A673 (cell line): Measurements from ENCODE around the gene PGC. TPM values are rescaled to one million over a fixed set of nuclear protein-coding genes. Genes with fewer than 3 reads are reported as not detected.
A peak's percentile ranks its signal among the peaks of the same experiment; 100 is the strongest.

Experiments
- BruUV-seq: library from RNA; stranded (reverse); fragments of 400-500 nt; replicated peaks from 2 replicates; lab custom pipeline; 2021; lab: Mats Ljungman, UMichigan
- CTCF ChIA-PET: fragments of 300-600 bp; sonication (Branson Sonifier 250); formaldehyde crosslinking; loops from one replicate; lab custom pipeline; 2022; ENCODE audit warnings: antibody characterized with exemption; lab: Charles Lee
- POLR2A ChIA-PET: fragments of 300-600 bp; sonication (Branson Sonifier 250); formaldehyde crosslinking; loops from one replicate; lab custom pipeline; 2022; ENCODE audit warnings: antibody characterized with exemption; ENCODE audit not compliant: low non-redundant PET; lab: Charles Lee
- DNase-seq: peaks from one replicate; pipeline ENCODE4 v3.0.0-alpha.2; 2015; ENCODE audit warnings: low spot score
- H3K27ac ChIP-seq: fragments of 200-600 bp; sonication (generic); 2 replicates; pipeline ENCODE4 v1.5.1; 2016; ENCODE audit warnings: mixed run types, low read depth, mild to moderate bottlenecking, mixed read lengths, antibody characterized with exemption, low read length; ENCODE audit not compliant: poor library complexity, severe bottlenecking
- H3K27me3 ChIP-seq: fragments of 200-600 bp; sonication (generic); replicated peaks from 2 replicates; pipeline ENCODE4 v1.6.1; 2017; ENCODE audit warnings: mixed run types, low read depth, mild to moderate bottlenecking, mixed read lengths, antibody characterized with exemption, low read length; ENCODE audit not compliant: insufficient read depth, poor library complexity
- H3K36me3 ChIP-seq: fragments of 200-600 bp; sonication (generic); 2 replicates; pipeline ENCODE4 v1.6.1; 2016; ENCODE audit warnings: mixed run types, mild to moderate bottlenecking, mixed read lengths, antibody characterized with exemption, low read length; ENCODE audit not compliant: insufficient read depth, poor library complexity, severe bottlenecking
- H3K4me1 ChIP-seq: fragments of 200-600 bp; sonication (generic); 2 replicates; pipeline ENCODE4 v1.6.1; 2017; ENCODE audit warnings: mixed run types, mild to moderate bottlenecking, mixed read lengths, antibody characterized with exemption, low read length; ENCODE audit not compliant: insufficient read depth, poor library complexity, severe bottlenecking
- H3K4me3 ChIP-seq: fragments of 200-600 bp; sonication (generic); 2 replicates; pipeline ENCODE4 v1.5.1; 2016; ENCODE audit warnings: low read depth, mixed run types, mild to moderate bottlenecking, mixed read lengths, low read length; ENCODE audit not compliant: poor library complexity, severe bottlenecking
- H3K9me3 ChIP-seq: fragments of 200-600 bp; sonication (generic); 2 replicates; pipeline ENCODE4 v1.6.1; 2016; ENCODE audit warnings: mixed run types, low read depth, mild to moderate bottlenecking, mixed read lengths, antibody characterized with exemption, low read length; ENCODE audit not compliant: poor library complexity, severe bottlenecking
- CTCF ChIP-seq: fragments of 300-800, 200-600 bp; sonication (generic); conservative IDR thresholded peaks from 2 replicates; pipeline ENCODE4 v1.5.1; 2017; ENCODE audit warnings: low read depth, mild to moderate bottlenecking, antibody characterized with exemption, low read length, moderate library complexity, mixed read lengths
- EZH2 ChIP-seq: fragments of 200-600 bp; sonication (generic); IDR thresholded peaks from 2 replicates; pipeline ENCODE4 v1.6.1; 2017; ENCODE audit warnings: borderline replicate concordance, low read depth, mild to moderate bottlenecking, mixed read lengths, antibody characterized with exemption, low read length; ENCODE audit not compliant: poor library complexity, severe bottlenecking
- intact Hi-C: fragments of 100-400 bp; cut with micrococcal nuclease; formaldehyde crosslinking; loops from one replicate; pipeline ENCODE4 v1.10.0; 2022; ENCODE audit not compliant: unreplicated experiment
- total RNA-seq: library from RNA; stranded (reverse); gene quantifications from 2 replicates; pipeline ENCODE4 v1.2.3, GENCODE V29; 2021

The PGC gene
- total RNA-seq, 1 experiment from 2014 or later: not detected

GRCh38 chr6:41716516-41717391 is 30.4 kb downstream of the PGC start:
- H3K27me3 ChIP-seq: no peaks in the 10 kb centered on the region
- no peaks in the 10 kb centered on the region for H3K36me3 ChIP-seq
- peaks cover 30% of the 10 kb centered on the region for H3K4me1 ChIP-seq
- H3K9me3 ChIP-seq: no peaks in the 10 kb centered on the region
- BruUV-seq: no TSS peak
- H3K27ac ChIP-seq: peak overlapping the region; percentile 52
- DNase-seq: no peak
- ChIA-PET CTCF (interaction anchor here (0.6 kb wide), 1 partner anchor 35 kb away, joined by 4 read pairs; no protein-coding TSS in a partner anchor), POLR2A (no interaction called here)
- intact Hi-C loops: no loop called here
- H3K4me3 ChIP-seq: no peak overlapping the region
- TF ChIP-seq CTCF (no peak), EZH2 (no peak)

GRCh38 chr6:41715795-41716515 is 31.2 kb downstream of the PGC start:
- Histone ChIP-seq H3K4me1 (peaks cover 30% of the 10 kb centered on the region), H3K27me3 (no peaks in the 10 kb centered on the region), H3K27ac (no peak overlapping the region), H3K9me3 (no peaks in the 10 kb centered on the region), H3K4me3 (no peak overlapping the region), H3K36me3 (no peaks in the 10 kb centered on the region)
- DNase-seq: no peak
- no TSS peak for BruUV-seq
- no peak for TF ChIP-seq CTCF
- TF ChIP-seq EZH2: no peak
- ChIA-PET CTCF (interaction anchor here (0.5 to 0.7 kb wide), 2 partner anchors 27 to 1214 kb away, joined by 5 read pairs; partner anchors contain the start of gene CNPY3), POLR2A (no interaction called here)
- intact Hi-C loops: no loop called here

GRCh38 chr6:41714556-41715273 is 32.5 kb downstream of the PGC start:
- POLR2A ChIA-PET: no interaction called here
- H3K4me1 ChIP-seq: peaks cover 30% of the 10 kb centered on the region
- no peak for TF ChIP-seq CTCF
- TF ChIP-seq EZH2: no peak
- no peaks in the 10 kb centered on the region for H3K9me3 ChIP-seq
- no peak overlapping the region for H3K27ac ChIP-seq
- no peaks in the 10 kb centered on the region for H3K27me3 ChIP-seq
- no TSS peak for BruUV-seq
- H3K4me3 ChIP-seq: no peak overlapping the region
- no peaks in the 10 kb centered on the region for H3K36me3 ChIP-seq
- DNase-seq: no peak
- CTCF ChIA-PET: interaction anchor here (1.2 kb wide), 1 partner anchor 347 kb away, joined by 3 read pairs; no protein-coding TSS in a partner anchor
- intact Hi-C loops: no loop called here
